SJSA1 (cell line): Measurements from ENCODE around the gene DAGLA. TPM values are rescaled to one million over a fixed set of nuclear protein-coding genes. Genes with fewer than 3 reads are reported as not detected.

ENCODE experiments used
- DNase-seq, 2 experiments: peaks; one replicate each; pipeline ENCODE4 v3.0.0-alpha.2; 2015 to 2020; ENCODE audit warnings: low spot score in 2 of 2, low read depth in 1 of 2
- H3K27ac ChIP-seq: fragments of 250-450 bp; sonication (Bioruptor Pico); 2 replicates; pipeline ENCODE4 v1.5.1; 2020; ENCODE audit warnings: mild to moderate bottlenecking, moderate library complexity
- H3K27me3 ChIP-seq: fragments of 250-450 bp; sonication (Bioruptor Pico); replicated peaks from 2 replicates; pipeline ENCODE4 v1.5.1; 2020; ENCODE audit warnings: mild to moderate bottlenecking, moderate library complexity
- H3K36me3 ChIP-seq: fragments of 250-450 bp; sonication (Bioruptor Pico); 2 replicates; pipeline ENCODE4 v1.5.1; 2020; ENCODE audit warnings: mild to moderate bottlenecking
- H3K4me1 ChIP-seq: fragments of 250-450 bp; sonication (Bioruptor Pico); replicated peaks from 2 replicates; pipeline ENCODE4 v1.6.1; 2021; ENCODE audit warnings: mild to moderate bottlenecking
- H3K4me3 ChIP-seq: fragments of 250-450 bp; sonication (Bioruptor Pico); 2 replicates; pipeline ENCODE4 v1.5.1; 2020; ENCODE audit warnings: mild to moderate bottlenecking
- H3K9me3 ChIP-seq: fragments of 250-450 bp; sonication (Bioruptor Pico); replicated peaks from 2 replicates; pipeline ENCODE4 v1.5.1; 2020; ENCODE audit warnings: mild to moderate bottlenecking
- total RNA-seq: library from RNA; depleted of rRNA; stranded (reverse); fragments of >200 nt; shearing (Covaris generic); gene quantifications from 2 replicates; pipeline ENCODE4 v1.2.3, GENCODE V29; 2014

Gene DAGLA
- total RNA-seq, 1 experiment from 2014 or later, result 2.6 TPM

- Histone ChIP-seq H3K27me3 (no peaks in the 10 kb centered on the region), H3K27ac (no peak overlapping the region)
- DNase-seq, result no peak
Measured at GRCh38 chr11:61737636-61738386, 57.6 kb downstream of the DAGLA start.

GRCh38 chr11:61738776-61739175 lies 58.6 kb downstream of the DAGLA start:
- H3K36me3 ChIP-seq, result peaks cover 30% of the 10 kb centered on the region
- H3K27me3 ChIP-seq, result no peaks in the 10 kb centered on the region
- H3K9me3 ChIP-seq, result no peaks in the 10 kb centered on the region
- no peak overlapping the region for H3K4me3 ChIP-seq
- no peaks in the 10 kb centered on the region for H3K4me1 ChIP-seq
- H3K27ac ChIP-seq, result no peak overlapping the region
- no peak for DNase-seq

More at GRCh38 chr11:61737636-61738386, 57.6 kb downstream of the DAGLA start:
- H3K9me3 ChIP-seq, result no peaks in the 10 kb centered on the region
- H3K4me3 ChIP-seq, result no peak overlapping the region
- H3K36me3 ChIP-seq, result peaks cover 29% of the 10 kb centered on the region
- no peaks in the 10 kb centered on the region for H3K4me1 ChIP-seq

- Histone ChIP-seq H3K27me3 (no peaks in the 10 kb centered on the region), H3K4me3 (no peak overlapping the region), H3K4me1 (no peaks in the 10 kb centered on the region), H3K36me3 (peaks cover 37% of the 10 kb centered on the region), H3K27ac (no peak overlapping the region), H3K9me3 (no peaks in the 10 kb centered on the region)
- no peak for DNase-seq
Measured at GRCh38 chr11:61739413-61739812, 59.2 kb downstream of the DAGLA start.

DNA sequence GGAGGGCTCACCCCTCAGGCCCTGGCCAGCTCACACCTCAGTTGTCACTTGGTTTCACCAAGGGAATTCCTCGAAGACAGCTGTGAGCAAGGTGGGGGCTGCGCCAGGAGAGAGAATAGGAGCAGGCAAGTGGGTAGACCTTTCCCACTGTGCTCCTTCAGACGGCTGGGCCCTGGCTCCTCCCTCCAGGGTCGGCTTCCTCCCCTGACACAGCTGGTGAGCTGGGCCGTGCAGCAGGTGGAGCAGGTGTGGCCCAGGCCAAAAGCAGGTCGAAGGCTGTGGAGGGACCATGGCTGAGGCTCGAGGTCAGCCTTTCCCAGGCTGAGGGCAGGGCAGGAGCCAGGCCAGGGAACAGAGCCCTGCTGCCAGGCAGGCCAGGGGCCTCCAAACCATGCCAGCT lies 59.8 kb downstream of the DAGLA start:
- Histone ChIP-seq H3K9me3 (no peaks in the 10 kb centered on the region), H3K36me3 (peaks cover 35% of the 10 kb centered on the region), H3K27ac (no peak overlapping the region)

GRCh38 chr11:61742391-61742790 lies 62.2 kb downstream of the DAGLA start:
- H3K27me3 ChIP-seq, result no peaks in the 10 kb centered on the region
- no peak for DNase-seq
- H3K27ac ChIP-seq, result no peak overlapping the region
- peaks cover 1% of the 10 kb centered on the region for H3K9me3 ChIP-seq
- H3K4me1 ChIP-seq, result peaks cover under 1% of the 10 kb centered on the region
- no peak overlapping the region for H3K4me3 ChIP-seq
- H3K36me3 ChIP-seq, result peaks cover 20% of the 10 kb centered on the region

More for the DNA sequence above, 59.8 kb downstream of the DAGLA start:
- Histone ChIP-seq H3K4me1 (no peaks in the 10 kb centered on the region), H3K27me3 (no peaks in the 10 kb centered on the region), H3K4me3 (no peak overlapping the region)
- DNase-seq, result no peak

DNA sequence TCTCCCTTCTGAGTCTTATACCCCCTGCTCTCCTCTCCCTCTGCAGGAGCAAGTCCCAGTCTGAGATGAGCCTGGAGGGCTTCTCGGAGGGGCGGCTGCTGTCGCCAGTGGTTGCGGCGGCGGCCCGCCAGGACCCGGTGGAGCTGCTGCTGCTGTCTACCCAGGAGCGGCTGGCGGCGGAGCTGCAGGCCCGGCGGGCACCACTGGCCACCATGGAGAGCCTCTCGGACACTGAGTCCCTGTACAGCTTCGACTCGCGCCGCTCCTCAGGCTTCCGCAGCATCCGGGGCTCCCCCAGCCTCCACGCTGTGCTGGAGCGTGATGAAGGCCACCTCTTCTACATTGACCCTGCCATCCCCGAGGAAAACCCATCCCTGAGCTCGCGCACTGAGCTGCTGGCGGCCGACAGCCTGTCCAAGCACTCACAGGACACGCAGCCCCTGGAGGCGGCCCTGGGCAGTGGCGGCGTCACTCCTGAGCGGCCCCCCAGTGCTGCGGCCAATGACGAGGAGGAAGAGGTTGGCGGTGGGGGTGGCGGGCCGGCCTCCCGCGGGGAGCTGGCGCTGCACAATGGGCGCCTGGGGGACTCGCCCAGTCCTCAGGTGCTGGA lies 63.4 kb downstream of the DAGLA start:
- H3K27me3 ChIP-seq, result no peaks in the 10 kb centered on the region
- DNase-seq, result no peak
- H3K9me3 ChIP-seq, result peaks cover 5% of the 10 kb centered on the region
- peaks cover 8% of the 10 kb centered on the region for H3K4me1 ChIP-seq
- H3K36me3 ChIP-seq, result peaks cover 20% of the 10 kb centered on the region
- no peak overlapping the region for H3K4me3 ChIP-seq
- H3K27ac ChIP-seq, result no peak overlapping the region

GRCh38 chr11:61744181-61744580 lies 64.0 kb downstream of the DAGLA start:
- Histone ChIP-seq H3K36me3 (peaks cover 20% of the 10 kb centered on the region), H3K27me3 (no peaks in the 10 kb centered on the region), H3K4me3 (no peak overlapping the region), H3K27ac (no peak overlapping the region), H3K9me3 (peaks cover 5% of the 10 kb centered on the region), H3K4me1 (peaks cover 8% of the 10 kb centered on the region)
- no peak for DNase-seq

DNA sequence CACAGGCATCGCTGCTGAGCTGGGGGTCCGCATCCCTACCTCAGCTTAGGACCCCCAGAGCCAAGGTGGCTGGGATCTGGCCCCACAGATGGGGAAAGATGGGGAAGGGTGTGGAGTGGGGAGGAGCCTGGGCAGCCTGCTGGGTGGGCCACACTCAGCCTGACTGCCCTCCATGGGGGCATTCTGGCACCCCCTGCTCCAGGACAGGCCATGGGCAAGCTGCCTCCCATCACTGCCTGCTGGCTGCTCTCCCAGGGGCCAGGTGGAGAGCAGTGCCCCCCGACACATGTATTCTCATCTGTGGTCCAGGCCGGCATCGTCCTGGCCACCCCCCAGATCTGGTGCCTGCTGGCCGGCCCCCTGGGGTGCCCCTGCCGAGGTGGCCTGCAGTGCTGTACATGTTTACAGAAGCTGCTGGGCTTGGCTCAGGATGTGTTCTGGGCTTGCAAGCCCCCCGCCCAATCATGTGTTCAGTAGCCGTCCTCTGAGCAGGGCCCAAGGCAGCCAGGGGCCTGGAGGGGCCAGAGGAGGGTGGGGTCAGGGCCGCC lies 64.5 kb downstream of the DAGLA start:
- H3K27me3 ChIP-seq, result no peaks in the 10 kb centered on the region
- H3K27ac ChIP-seq, result no peak overlapping the region
- H3K4me1 ChIP-seq, result peaks cover 9% of the 10 kb centered on the region
- no peak for DNase-seq
- peaks cover 20% of the 10 kb centered on the region for H3K36me3 ChIP-seq
- peaks cover 5% of the 10 kb centered on the region for H3K9me3 ChIP-seq
- H3K4me3 ChIP-seq, result no peak overlapping the region

- no peaks in the 10 kb centered on the region for H3K27me3 ChIP-seq
- DNase-seq, result no peak
- H3K4me3 ChIP-seq, result no peak overlapping the region
- H3K27ac ChIP-seq, result no peak overlapping the region
- H3K9me3 ChIP-seq, result peaks cover 5% of the 10 kb centered on the region
- H3K36me3 ChIP-seq, result peaks cover 15% of the 10 kb centered on the region
- peaks cover 12% of the 10 kb centered on the region for H3K4me1 ChIP-seq
Measured at GRCh38 chr11:61745781-61746441, 65.7 kb downstream of the DAGLA start.

DNA sequence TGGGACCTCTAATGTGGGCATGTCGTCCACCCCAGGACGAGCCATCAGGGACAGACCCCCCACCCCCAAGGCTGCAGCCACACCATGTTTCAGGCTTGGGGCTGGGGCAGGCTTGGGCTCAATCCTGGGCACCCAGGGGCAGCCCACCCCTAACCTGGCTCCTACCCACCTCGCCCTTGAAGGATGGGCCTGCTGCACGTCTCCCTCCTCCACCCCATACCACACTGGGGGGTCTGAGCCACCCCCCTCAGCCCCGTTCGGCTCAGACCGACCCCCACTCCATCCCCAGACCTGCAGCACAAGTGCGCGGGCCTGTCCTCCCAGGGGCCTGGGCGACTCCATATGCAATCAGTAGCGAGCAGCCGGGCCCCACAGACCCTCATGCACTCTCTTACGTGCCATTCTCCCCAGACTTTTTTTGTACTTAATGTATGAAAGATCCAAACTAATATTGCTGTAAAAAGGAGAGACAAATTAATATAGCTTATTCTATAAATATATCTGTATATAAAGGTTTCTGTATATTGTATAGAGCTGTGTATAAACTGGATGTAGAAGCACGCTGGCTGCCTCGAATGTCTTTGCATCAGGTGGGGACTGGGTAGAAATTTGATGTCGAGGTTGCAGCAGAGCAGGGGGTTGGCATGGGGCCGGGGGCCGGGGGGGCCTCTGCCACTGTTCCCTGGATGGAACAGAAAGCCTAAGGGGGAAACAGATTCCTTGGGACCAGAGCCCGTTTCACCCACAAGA lies 66.4 kb downstream of the DAGLA start:
- no peak overlapping the region for H3K27ac ChIP-seq
- peaks cover 12% of the 10 kb centered on the region for H3K4me1 ChIP-seq
- H3K36me3 ChIP-seq, result peaks cover 11% of the 10 kb centered on the region; the same call in 1 of the 2 replicates
- no peak overlapping the region for H3K4me3 ChIP-seq
- peaks cover 5% of the 10 kb centered on the region for H3K9me3 ChIP-seq
- no peak for DNase-seq
- no peaks in the 10 kb centered on the region for H3K27me3 ChIP-seq

DNA sequence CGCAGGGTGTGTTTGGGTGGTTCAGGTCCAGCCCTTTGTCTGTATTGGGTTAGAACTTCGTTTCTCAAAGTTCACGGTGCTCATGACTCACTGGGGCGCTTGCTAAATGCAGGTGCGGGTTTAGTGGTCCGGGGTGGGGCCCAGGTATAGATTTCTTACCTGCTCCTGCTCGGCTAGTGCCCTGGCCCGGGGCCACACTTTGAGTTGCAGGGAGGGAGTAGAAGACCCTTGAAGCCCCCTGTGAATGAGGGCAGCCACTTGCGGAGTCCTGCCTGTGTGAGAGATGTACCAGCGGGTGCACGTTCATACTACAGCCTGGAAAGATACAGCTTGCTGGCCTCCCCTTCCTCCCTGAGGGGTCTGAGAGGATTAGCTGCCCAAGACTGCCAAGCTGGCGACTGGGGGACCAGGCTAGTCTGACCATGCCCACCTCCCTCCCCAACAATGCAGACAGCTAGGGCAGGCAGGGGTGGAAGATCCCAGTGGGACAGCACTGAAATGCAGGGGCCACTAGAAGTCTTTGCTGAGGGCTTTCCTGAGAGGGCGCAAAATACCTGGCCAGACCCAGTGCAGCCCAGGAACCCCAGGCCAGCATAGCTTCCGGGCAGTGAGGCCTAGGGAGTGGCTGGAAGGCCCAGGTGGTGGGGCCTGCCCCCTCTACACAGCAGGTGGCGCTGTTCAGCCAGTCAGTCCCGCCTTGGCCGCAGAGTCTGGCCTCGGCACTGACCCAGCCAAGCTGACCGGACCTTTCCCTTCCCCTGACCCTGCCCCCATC lies 67.2 kb downstream of the DAGLA start:
- Histone ChIP-seq H3K27ac (no peak overlapping the region), H3K27me3 (0 out of 2 replicates have a peak, but pooled peaks cover 5% of the 10 kb centered on the region), H3K36me3 (peaks cover 14% of the 10 kb centered on the region; the same call in 1 of the 2 replicates), H3K4me3 (no peak overlapping the region), H3K9me3 (peaks cover 5% of the 10 kb centered on the region), H3K4me1 (peaks cover 18% of the 10 kb centered on the region)
- peak; percentile 66 to 83 for DNase-seq

GRCh38 chr11:61747967-61748285 lies 67.7 kb downstream of the DAGLA start:
- H3K27me3 ChIP-seq, result 0 out of 2 replicates have a peak, but pooled peaks cover 5% of the 10 kb centered on the region
- H3K4me1 ChIP-seq, result peaks cover 23% of the 10 kb centered on the region
- H3K27ac ChIP-seq, result no peak overlapping the region
- peaks cover 5% of the 10 kb centered on the region for H3K9me3 ChIP-seq
- no peak for DNase-seq
- no peak overlapping the region for H3K4me3 ChIP-seq
- H3K36me3 ChIP-seq, result peaks cover 14% of the 10 kb centered on the region; the same call in 1 of the 2 replicates
